Measurements from ENCODE around the gene RMDN3. TPM values are rescaled to one million over a fixed set of nuclear protein-coding genes. Genes with fewer than 3 reads are reported as not detected.

The RMDN3 gene
- total RNA-seq, 2 donors from 2014 or later = 12.4 to 14.4 TPM

- no peaks in the 10 kb centered on the region for H3K9me3 ChIP-seq
- H3K27ac ChIP-seq = no peak overlapping the region
- no peak for DNase-seq (ENCODE audit: low spot score)
- TF ChIP-seq CTCF (IDR thresholded peaks at IDR 0.05) = no peak
- H3K36me3 ChIP-seq = no peaks in the 10 kb centered on the region
- no peaks in the 10 kb centered on the region for H3K4me1 ChIP-seq
- no peak overlapping the region for H3K4me3 ChIP-seq
- no peaks in the 10 kb centered on the region for H3K27me3 ChIP-seq
Observed at GRCh38 chr15:40721701-40722100, 33.4 kb downstream of the RMDN3 start.

GRCh38 chr15:40716165-40716564 lies 38.9 kb downstream of the RMDN3 start:
- Histone ChIP-seq H3K36me3 (no peaks in the 10 kb centered on the region), H3K27ac (no peak overlapping the region), H3K9me3 (no peaks in the 10 kb centered on the region), H3K27me3 (no peaks in the 10 kb centered on the region), H3K4me3 (no peak overlapping the region), H3K4me1 (no peaks in the 10 kb centered on the region)
- TF ChIP-seq CTCF (IDR thresholded peaks at IDR 0.05) = no peak
- DNase-seq (ENCODE audit: low spot score) = no peak

DNA sequence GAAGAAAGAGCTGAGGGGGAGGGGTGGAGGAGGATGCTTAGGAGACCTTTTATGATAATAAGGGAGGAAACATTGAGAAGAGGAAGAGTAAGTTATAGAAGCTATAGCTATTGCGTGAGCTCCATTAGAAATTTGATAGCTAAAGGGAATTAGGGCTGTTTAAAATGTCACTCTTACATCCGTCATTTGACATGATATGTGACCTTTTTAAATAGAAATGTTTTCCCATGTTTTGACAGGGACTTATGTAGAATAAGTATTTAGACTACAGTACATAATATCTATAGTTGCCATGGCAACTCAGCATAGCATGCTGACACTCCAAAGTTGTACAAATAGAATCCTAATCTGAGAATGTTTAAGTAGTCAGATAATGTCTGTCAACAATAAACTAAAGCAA lies 40.9 kb downstream of the RMDN3 start:
- H3K9me3 ChIP-seq = no peaks in the 10 kb centered on the region
- H3K4me1 ChIP-seq = no peaks in the 10 kb centered on the region
- no peaks in the 10 kb centered on the region for H3K36me3 ChIP-seq
- TF ChIP-seq CTCF (IDR thresholded peaks at IDR 0.05) = no peak
- no peak overlapping the region for H3K27ac ChIP-seq
- no peaks in the 10 kb centered on the region for H3K27me3 ChIP-seq
- H3K4me3 ChIP-seq = no peak overlapping the region
- DNase-seq (ENCODE audit: low spot score) = no peak

- Histone ChIP-seq H3K27me3 (no peaks in the 10 kb centered on the region), H3K4me3 (no peak overlapping the region), H3K9me3 (no peaks in the 10 kb centered on the region), H3K27ac (no peak overlapping the region), H3K4me1 (no peaks in the 10 kb centered on the region), H3K36me3 (no peaks in the 10 kb centered on the region)
- DNase-seq (ENCODE audit: low spot score) = no peak
- no peak for TF ChIP-seq CTCF (IDR thresholded peaks at IDR 0.05)
Observed at GRCh38 chr15:40706121-40706520, 48.9 kb downstream of the RMDN3 start.

DNA sequence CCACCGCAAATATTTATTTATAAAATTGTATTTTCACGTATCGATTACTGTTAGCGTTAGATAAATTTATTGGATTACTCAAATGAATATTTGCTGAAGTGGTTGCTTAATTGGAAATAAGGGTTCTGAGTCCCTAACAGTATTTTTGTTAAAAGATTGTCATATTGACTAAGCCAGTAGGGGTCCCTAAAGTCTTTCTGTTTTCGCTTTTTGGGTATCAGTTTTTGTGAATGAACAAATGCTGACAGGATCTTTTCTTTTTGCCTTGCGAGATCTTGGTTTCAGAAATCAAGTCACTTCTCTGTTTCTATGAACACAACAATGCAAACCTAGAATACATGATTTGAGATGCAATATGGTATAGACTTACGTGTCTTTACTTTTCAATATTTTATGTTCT lies 53.0 kb downstream of the RMDN3 start:
- Histone ChIP-seq H3K4me1 (no peaks in the 10 kb centered on the region), H3K27me3 (no peaks in the 10 kb centered on the region), H3K9me3 (no peaks in the 10 kb centered on the region), H3K27ac (no peak overlapping the region), H3K4me3 (no peak overlapping the region), H3K36me3 (no peaks in the 10 kb centered on the region)
- TF ChIP-seq CTCF (IDR thresholded peaks at IDR 0.05) = no peak
- DNase-seq (ENCODE audit: low spot score) = no peak

DNA sequence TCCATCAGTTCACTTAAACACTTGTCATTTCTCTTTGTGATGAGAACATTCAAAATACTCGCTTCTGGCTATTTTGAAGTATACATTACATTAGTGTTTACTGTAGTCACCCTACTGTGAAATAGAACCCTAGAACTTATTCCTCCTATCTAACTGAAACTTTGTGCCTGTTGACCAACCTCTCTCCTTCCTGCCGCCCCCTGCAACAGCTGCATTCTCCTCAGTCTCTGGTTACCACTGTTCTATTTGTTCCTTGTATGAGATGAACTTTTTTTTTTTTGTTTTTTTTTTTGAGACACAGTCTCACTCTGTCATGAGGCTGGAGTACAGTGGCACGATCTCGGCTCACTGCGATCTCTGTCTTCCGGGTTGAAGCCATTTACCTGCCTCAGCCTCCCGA lies 57.1 kb downstream of the RMDN3 start:
- Histone ChIP-seq H3K36me3 (no peaks in the 10 kb centered on the region), H3K4me3 (no peak overlapping the region), H3K9me3 (no peaks in the 10 kb centered on the region), H3K4me1 (peaks cover 0 to 20% of the 10 kb centered on the region in 2 donors), H3K27me3 (no peaks in the 10 kb centered on the region), H3K27ac (no peak overlapping the region)
- no peak for TF ChIP-seq CTCF (IDR thresholded peaks at IDR 0.05)
- no peak for DNase-seq (ENCODE audit: low spot score)
